ENCODE data around the gene RAB40C. TPM values are rescaled to one million over a fixed set of nuclear protein-coding genes. Genes with fewer than 3 reads are reported as not detected.

RAB40C gene
- polyA plus RNA-seq, 2 of the 4 experiments (the other 2 are of a cell fraction) = 4.4 to 9.7 TPM

DNA sequence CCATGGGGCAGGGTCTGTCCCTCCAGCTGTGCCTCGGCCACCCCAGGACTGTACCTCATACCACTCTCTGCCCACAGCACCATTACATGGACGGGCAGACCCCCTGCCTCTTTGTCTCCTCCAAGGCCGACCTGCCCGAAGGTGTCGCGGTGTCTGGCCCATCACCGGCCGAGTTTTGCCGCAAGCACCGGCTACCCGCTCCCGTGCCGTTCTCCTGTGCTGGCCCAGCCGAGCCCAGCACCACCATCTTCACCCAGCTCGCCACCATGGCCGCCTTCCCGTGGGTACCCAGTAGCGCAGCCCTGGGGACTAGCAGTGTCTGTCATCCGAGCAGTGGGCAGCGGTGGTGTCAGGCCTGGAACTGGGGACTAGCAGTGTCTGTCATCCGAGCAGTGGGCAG lies 83.0 kb downstream of the RAB40C start (continued):
- no peak for TF ChIP-seq NPAS2 (CRISPR knock-in tag; IDR thresholded peaks at IDR 0.05; ENCODE audit: borderline replicate concordance)
- TF ChIP-seq HEYL (CRISPR knock-in tag; IDR thresholded peaks at IDR 0.05) = no peak
- TF ChIP-seq RCOR1 (IDR thresholded peaks at IDR 0.05; ENCODE audit: low read depth, low read length) = no peak
- TF ChIP-seq MAFK (IDR thresholded peaks at IDR 0.05; ENCODE audit: partially characterized antibody) = no peak
- TF ChIP-seq RAD21 (conservative IDR thresholded peaks at IDR 0.05 in 1 of 2, IDR thresholded peaks at IDR 0.05 in 1 of 2) = no peak
- no peak for TF ChIP-seq NFE2L2 (conservative IDR thresholded peaks at IDR 0.05; ENCODE audit: low read length)
- TF ChIP-seq, protein P1, sequence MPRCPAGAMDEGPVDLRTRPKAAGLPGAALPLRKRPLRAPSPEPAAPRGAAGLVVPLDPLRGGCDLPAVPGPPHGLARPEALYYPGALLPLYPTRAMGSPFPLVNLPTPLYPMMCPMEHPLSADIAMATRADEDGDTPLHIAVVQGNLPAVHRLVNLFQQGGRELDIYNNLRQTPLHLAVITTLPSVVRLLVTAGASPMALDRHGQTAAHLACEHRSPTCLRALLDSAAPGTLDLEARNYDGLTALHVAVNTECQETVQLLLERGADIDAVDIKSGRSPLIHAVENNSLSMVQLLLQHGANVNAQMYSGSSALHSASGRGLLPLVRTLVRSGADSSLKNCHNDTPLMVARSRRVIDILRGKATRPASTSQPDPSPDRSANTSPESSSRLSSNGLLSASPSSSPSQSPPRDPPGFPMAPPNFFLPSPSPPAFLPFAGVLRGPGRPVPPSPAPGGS (IDR thresholded peaks at IDR 0.05) = no peak

DNA sequence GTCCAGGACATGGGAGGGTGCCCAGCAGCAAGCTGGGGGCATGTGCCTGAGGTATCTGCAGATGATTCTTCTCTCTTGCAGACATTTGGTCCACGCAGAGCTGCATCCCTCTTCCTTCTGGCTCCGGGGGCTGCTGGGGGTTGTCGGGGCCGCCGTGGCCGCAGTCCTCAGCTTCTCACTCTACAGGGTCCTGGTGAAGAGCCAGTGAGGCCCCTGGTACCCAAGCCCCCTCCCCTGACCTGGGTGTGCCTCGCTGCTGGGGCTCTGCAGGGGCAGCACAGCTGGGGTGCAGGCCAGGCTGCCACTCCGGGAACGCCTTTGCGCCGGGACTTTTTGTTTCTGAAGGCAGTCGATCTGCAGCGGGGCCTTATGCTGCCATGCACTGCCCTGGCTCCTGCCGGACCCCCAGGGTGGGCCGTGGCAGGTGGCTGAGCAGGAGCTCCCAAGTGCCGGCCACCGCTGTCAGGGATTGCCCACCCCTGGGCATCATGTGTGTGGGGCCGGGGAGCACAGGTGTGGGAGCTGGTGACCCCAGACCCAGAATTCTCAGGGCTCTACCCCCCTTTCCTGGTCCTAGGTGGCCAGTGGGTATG lies 83.6 kb downstream of the RAB40C start:
- TF ChIP-seq ZC3H11A (IDR thresholded peaks at IDR 0.05) = no peak
- no peak for TF ChIP-seq EHMT2 (IDR thresholded peaks at IDR 0.05; ENCODE audit: low read depth)
- no peak for TF ChIP-seq MYC (IDR thresholded peaks at IDR 0.05; ENCODE audit: borderline replicate concordance, low read length)
- TF ChIP-seq ZSCAN20 (CRISPR knock-in tag; IDR thresholded peaks at IDR 0.05) = no peak
- H3K4me3 ChIP-seq = no peak overlapping the region
- CTCF ChIA-PET = interaction anchor here (1.1 to 1.4 kb wide), 3 partner anchors 12 to 20 kb away, joined by 3 to 10 read pairs (median 4); no protein-coding TSS in a partner anchor
- no peak overlapping the region for H3K4me2 ChIP-seq
- peaks cover 23% of the 10 kb centered on the region for H3K4me1 ChIP-seq
- peak overlapping the region in 1 of 2 experiments; percentile 58; a peak in 3 of 6 replicates for H3K27ac ChIP-seq
- ATAC-seq (no peak), FAIRE-seq (no peak), DNase-seq (ENCODE audit: low read depth in 1 of 2, low spot score in 1 of 2) (no peak)
- 100% methylated on average over 1 of the region's 18 CpGs for WGBS (ENCODE audit: missing lambda C conversion rate)
- no peaks in the 10 kb centered on the region for H3K9me3 ChIP-seq
- POLR2A ChIA-PET = no interaction called here

DNA sequence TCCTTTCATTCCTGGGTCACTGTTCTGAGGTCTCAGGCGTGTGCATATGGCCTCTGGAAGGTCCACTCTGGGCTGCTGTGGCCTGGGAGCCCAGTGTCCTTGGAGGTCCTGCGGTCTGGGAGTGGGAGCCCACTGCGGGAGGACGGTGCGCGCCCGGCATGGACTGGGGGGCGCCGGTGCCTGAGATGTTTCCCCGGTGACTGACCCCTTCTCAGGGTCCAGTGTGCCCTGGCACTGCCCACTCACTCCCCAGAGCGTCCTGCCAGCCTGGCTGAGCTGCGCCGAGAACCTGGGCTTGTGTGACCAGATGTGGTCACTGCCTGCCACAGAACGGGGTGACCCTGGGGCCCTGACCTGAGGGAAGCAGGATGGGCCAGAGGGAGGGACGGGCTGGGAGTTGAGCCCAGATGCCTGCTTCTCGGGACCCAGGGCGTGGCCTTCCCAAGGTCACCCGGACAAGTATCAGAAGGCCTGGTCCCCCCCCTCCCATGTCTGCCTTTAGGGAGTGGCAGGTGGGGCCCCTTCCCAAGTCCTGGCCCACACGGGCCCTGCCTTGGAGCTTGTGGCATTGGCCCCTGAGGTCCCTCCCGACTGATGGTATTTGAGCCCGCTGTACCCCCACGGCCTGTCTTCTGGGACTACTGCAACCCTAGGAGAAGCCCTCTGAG lies 84.5 kb downstream of the RAB40C start:
- ATAC-seq (no peak), DNase-seq (ENCODE audit: low read depth in 1 of 2, low spot score in 1 of 2) (no peak), FAIRE-seq (no peak)
- H3K4me2 ChIP-seq = peak overlapping the region; percentile 98
- no peak overlapping the region for H3K4me3 ChIP-seq
- ChIA-PET POLR2A (interaction anchor here (1.2 to 1.3 kb wide), 2 partner anchors 14 to 25 kb away, joined by 3 to 6 read pairs; partner anchors contain the start of gene WDR90), CTCF (interaction anchor here (1.4 to 2.6 kb wide), 2 partner anchors 8 to 13 kb away, joined by 10 to 21 read pairs; partner anchors contain the start of gene RHOT2)
- peaks cover 24% of the 10 kb centered on the region for H3K4me1 ChIP-seq
- WGBS (ENCODE audit: missing lambda C conversion rate) = 77% methylated on average over 12 of the region's 22 CpGs
- TF ChIP-seq GATA3 (IDR thresholded peaks at IDR 0.05; ENCODE audit: borderline replicate concordance) = no peak
- no peak for TF ChIP-seq POLR2A (IDR thresholded peaks at IDR 0.05; ENCODE audit: low read length)
- no peak for TF ChIP-seq EHF (CRISPR knock-in tag; IDR thresholded peaks at IDR 0.05)
- TF ChIP-seq, protein P1 (IDR thresholded peaks at IDR 0.05) = no peak
- H3K27ac ChIP-seq = peak overlapping the region in 1 of 2 experiments; percentile 84; a peak in 3 of 6 replicates
- no peaks in the 10 kb centered on the region for H3K9me3 ChIP-seq

DNA sequence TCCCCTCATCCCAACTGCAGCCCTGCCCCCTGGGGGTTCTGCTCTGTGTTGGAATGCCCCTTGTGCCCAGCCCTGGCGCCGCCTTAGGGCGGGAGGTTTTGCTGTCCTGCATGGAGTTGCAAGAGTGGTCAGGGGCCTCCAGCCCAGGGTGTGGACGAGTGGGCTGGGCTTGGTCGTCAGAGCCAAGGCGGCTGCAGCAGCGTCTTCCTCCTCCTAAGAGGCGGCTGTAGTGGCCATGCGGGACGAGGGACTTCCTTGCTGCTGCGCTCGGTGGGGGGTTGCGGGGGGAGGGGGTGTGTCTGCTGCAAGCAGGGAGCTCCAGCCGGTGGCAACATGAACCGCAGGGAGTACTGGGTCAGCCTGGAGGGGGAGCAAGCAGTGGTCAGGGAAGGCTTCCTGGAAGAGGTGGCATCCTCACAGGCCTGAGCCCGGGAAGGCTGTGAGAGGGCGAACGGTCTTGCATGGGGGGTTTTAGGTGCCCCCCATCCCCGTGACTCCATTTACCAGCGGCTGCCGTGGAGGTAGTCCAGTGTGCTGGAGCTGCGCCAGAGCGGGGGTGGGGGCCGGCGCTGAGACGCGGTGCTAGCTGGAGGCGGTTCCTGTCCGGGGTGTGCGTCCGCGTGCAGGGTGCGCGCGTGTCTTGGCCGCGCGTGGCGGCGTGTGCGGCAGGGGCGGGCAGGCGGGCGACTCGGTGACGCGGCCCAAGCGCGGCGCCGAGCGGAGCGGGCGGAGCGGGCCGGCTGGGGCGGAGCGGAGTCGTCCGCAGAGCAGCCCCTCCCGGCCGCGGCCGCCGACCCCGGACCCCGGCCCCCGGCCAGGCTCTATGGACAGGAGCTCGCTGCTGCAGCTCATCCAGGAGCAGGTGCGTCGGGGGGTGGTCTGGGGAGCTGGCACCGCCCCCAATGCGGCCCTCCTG lies 85.4 kb downstream of the RAB40C start, which contains the start of gene RHBDL1:
Gene RHBDL1 (plus strand): TSS at position 704 of the 916 bp plus-strand sequence. CDS start 120 bp downstream, at position 824.
- DNase-seq (ENCODE audit: low read depth in 1 of 2, low spot score in 1 of 2) (peak in 1 of 2 experiments; percentile 66), FAIRE-seq (no peak), ATAC-seq (peak in 1 of 2 experiments; percentile 15; a peak in 2 of 6 replicates)
- peaks cover 25% of the 10 kb centered on the region for H3K4me1 ChIP-seq
- peak within 1 kb of the TSS; percentile 50 for H3K4me3 ChIP-seq
- H3K4me2 ChIP-seq = peak within 1 kb of the TSS; percentile 98
- 7% methylated on average over 39 of the region's 73 CpGs for WGBS (ENCODE audit: missing lambda C conversion rate)
- ChIA-PET CTCF (interaction anchor here (1.0 to 2.6 kb wide), 6 partner anchors 9 to 82 kb away, joined by 3 to 21 read pairs (median 6); partner anchors contain the start of gene RHOT2), POLR2A (interaction anchor here (1.2 to 1.3 kb wide), 2 partner anchors 15 to 26 kb away, joined by 3 to 6 read pairs; partner anchors contain the start of gene WDR90)
- peak within 1 kb of the TSS; percentile 63 to 84 for H3K27ac ChIP-seq
- no peaks in the 10 kb centered on the region for H3K9me3 ChIP-seq
- TF ChIP-seq, protein P2, sequence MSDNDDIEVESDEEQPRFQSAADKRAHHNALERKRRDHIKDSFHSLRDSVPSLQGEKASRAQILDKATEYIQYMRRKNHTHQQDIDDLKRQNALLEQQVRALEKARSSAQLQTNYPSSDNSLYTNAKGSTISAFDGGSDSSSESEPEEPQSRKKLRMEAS (IDR thresholded peaks at IDR 0.05) = peak; percentile 1; the same call in 1 of the 2 replicates
- TF ChIP-seq HOXB5 (CRISPR knock-in tag; IDR thresholded peaks at IDR 0.05) (no peak), ZFP36 (IDR thresholded peaks at IDR 0.05; ENCODE audit: borderline replicate concordance, partially characterized antibody) (peak; percentile 100), RARB (CRISPR knock-in tag; IDR thresholded peaks at IDR 0.05) (no peak), FOSL2 (IDR thresholded peaks at IDR 0.05) (no peak), FOSL2 (CRISPR knock-in tag; IDR thresholded peaks at IDR 0.05) (no peak), BHLHE40 (IDR thresholded peaks at IDR 0.05; ENCODE audit: low read depth, low read length) (no peak), ELK1 (IDR thresholded peaks at IDR 0.05; ENCODE audit: low read depth, low read length) (no peak)
- TF ChIP-seq, protein P3, sequence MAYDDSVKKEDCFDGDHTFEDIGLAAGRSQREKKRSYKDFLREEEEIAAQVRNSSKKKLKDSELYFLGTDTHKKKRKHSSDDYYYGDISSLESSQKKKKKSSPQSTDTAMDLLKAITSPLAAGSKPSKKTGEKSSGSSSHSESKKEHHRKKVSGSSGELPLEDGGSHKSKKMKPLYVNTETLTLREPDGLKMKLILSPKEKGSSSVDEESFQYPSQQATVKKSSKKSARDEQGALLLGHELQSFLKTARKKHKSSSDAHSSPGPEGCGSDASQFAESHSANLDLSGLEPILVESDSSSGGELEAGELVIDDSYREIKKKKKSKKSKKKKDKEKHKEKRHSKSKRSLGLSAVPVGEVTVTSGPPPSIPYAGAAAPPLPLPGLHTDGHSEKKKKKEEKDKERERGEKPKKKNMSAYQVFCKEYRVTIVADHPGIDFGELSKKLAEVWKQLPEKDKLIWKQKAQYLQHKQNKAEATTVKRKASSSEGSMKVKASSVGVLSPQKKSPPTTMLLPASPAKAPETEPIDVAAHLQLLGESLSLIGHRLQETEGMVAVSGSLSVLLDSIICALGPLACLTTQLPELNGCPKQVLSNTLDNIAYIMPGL (CRISPR knock-in tag; IDR thresholded peaks at IDR 0.05; ENCODE audit: borderline replicate concordance) = no peak

Measured in A549 (cell line).